ENCODE measurements around the gene DCAF5. TPM values are rescaled to one million over a fixed set of nuclear protein-coding genes. Genes with fewer than 3 reads are reported as not detected.
"Not testable (repeated sequence)": the region's sequence is repeated elsewhere in the genome, so short reads cannot be mapped to it uniquely, and the experiment has no call there.

The DCAF5 gene
- total RNA-seq, 1 experiment from 2014 or later: 23.5 TPM

DNA sequence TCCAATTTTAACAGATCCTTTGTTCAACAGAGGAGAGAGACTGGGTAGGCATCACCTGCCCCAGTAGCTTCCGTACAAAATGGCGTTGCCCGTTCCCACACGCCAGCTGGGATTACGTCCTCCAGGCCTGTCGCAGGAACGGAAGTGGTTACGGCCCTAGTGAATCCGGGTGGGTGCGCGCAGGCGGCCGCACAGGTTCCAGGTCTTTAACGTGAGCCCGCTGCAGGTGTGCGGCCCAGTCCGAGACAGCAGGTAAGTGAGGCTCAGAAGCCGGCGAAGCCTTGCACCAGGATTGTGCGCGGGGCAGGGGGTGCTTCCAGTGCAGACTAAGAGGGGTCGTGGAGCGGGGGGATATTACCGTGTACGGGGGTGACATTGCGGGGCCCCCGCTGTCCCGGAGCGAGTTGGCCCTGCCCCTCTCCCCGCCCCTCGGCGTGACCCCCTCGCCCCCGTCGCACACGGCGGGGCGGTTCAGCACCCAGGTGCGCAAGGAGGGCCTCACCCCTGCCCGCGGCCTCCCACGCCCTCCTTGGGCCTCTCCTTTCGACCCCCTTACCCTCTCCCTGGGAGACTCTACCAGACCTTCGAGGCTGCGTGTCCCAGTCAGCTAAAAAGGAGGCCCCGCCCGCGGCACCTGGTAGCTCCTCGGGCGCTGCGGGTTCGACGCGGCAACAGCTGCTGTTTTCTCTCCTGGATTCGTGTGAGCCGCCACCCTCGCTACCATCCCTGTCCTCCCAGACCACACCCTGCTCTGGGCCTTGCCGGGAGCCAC, 38.6 kb upstream of the DCAF5 start, which contains the start of gene EXD2:
TSS of gene EXD2 (plus strand) at position 159 of the 772 bp plus-strand sequence. CDS start 17,973 bp downstream, outside the sequence.
- peak within 1 kb of the TSS; percentile 92 for H3K4me3 Mint-ChIP-seq (ENCODE audit: low read depth, unreplicated experiment)
- TF ChIP-seq, protein P1, sequence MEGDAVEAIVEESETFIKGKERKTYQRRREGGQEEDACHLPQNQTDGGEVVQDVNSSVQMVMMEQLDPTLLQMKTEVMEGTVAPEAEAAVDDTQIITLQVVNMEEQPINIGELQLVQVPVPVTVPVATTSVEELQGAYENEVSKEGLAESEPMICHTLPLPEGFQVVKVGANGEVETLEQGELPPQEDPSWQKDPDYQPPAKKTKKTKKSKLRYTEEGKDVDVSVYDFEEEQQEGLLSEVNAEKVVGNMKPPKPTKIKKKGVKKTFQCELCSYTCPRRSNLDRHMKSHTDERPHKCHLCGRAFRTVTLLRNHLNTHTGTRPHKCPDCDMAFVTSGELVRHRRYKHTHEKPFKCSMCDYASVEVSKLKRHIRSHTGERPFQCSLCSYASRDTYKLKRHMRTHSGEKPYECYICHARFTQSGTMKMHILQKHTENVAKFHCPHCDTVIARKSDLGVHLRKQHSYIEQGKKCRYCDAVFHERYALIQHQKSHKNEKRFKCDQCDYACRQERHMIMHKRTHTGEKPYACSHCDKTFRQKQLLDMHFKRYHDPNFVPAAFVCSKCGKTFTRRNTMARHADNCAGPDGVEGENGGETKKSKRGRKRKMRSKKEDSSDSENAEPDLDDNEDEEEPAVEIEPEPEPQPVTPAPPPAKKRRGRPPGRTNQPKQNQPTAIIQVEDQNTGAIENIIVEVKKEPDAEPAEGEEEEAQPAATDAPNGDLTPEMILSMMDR (IDR thresholded peaks at IDR 0.05; ENCODE audit: unreplicated experiment): no peak
- H3K27me3 Mint-ChIP-seq (ENCODE audit: unreplicated experiment): peaks cover 13% of the 10 kb centered on the region
- H3K9me3 Mint-ChIP-seq (ENCODE audit: low read depth, unreplicated experiment): no peaks in the 10 kb centered on the region
- BruUV-seq (replicated peaks): no TSS peak
- CTCF ChIA-PET: interaction anchor here (0.6 to 1.6 kb wide), 4 partner anchors 40 to 130 kb away, joined by 3 to 4 read pairs (median 3); no protein-coding TSS in a partner anchor
- peak; percentile 92 for DNase-seq
- intact Hi-C loops (cut with micrococcal nuclease; ENCODE audit: unreplicated experiment): loop anchor here (10.0 kb wide), 1 partner anchor 67 kb away; no protein-coding TSS in a partner anchor
- H3K4me1 Mint-ChIP-seq (ENCODE audit: low read depth, unreplicated experiment): no peaks in the 10 kb centered on the region
- peak within 1 kb of the TSS; percentile 81 for H3K27ac Mint-ChIP-seq (ENCODE audit: unreplicated experiment)
- H3K36me3 Mint-ChIP-seq (ENCODE audit: insufficient read depth, unreplicated experiment): peaks cover 20% of the 10 kb centered on the region

DNA sequence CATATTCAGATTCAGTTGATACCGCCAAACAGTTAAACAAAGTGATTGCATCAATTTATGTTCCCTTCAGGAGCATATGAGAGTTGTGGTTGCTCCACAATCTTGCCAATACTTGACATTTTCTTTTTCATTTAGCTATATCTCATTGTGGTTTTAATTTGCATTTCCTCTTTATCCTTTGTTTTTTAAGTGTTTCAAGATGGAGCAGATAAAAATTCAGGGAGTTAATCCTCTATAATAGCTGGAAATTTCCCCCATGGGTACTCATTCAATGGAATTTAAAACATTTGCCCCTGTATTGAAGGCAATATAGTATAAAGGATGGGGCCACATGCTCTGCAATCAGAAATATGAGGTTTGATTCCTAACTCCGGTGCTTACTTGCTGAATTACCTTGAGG, 37.3 kb upstream of the DCAF5 start:
- Mint-ChIP-seq H3K9me3 (ENCODE audit: low read depth, unreplicated experiment) (no peaks in the 10 kb centered on the region), H3K4me3 (ENCODE audit: low read depth, unreplicated experiment) (no peak overlapping the region), H3K27ac (ENCODE audit: unreplicated experiment) (no peak overlapping the region), H3K27me3 (ENCODE audit: unreplicated experiment) (peaks cover 13% of the 10 kb centered on the region), H3K36me3 (ENCODE audit: insufficient read depth, unreplicated experiment) (peaks cover 20% of the 10 kb centered on the region), H3K4me1 (ENCODE audit: low read depth, unreplicated experiment) (no peaks in the 10 kb centered on the region)
- CTCF ChIA-PET: no interaction called here
- no peak for DNase-seq
- BruUV-seq (replicated peaks): no TSS peak
- intact Hi-C loops (cut with micrococcal nuclease; ENCODE audit: unreplicated experiment): loop anchor here (10.0 kb wide), 1 partner anchor 65 kb away; no protein-coding TSS in a partner anchor
- TF ChIP-seq, protein P1 (IDR thresholded peaks at IDR 0.05; ENCODE audit: unreplicated experiment): no peak

DNA sequence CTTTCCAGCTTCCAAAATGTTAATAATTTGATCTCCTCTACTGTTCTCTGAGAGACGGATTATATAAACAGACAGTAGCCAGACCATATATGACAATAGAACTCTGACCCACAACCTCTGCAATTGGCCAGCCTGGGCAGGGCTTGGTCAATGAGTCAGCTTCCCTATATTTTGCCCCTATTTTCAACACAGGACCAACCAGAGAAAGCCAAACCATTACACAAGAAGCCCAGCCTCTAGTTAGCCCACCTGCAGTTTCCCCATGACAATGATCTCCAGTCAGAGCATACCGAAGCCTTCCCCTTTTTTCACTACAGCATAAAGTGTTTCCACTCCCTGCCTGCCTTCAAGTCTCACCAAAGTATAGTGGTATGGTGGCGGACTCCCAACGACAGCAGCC, 30.8 kb upstream of the DCAF5 start:
- H3K27me3 Mint-ChIP-seq (ENCODE audit: unreplicated experiment): peaks cover 36% of the 10 kb centered on the region
- BruUV-seq (replicated peaks): no TSS peak
- H3K9me3 Mint-ChIP-seq (ENCODE audit: low read depth, unreplicated experiment): no peaks in the 10 kb centered on the region
- TF ChIP-seq, protein P1 (IDR thresholded peaks at IDR 0.05; ENCODE audit: unreplicated experiment): no peak
- H3K36me3 Mint-ChIP-seq (ENCODE audit: insufficient read depth, unreplicated experiment): no peaks in the 10 kb centered on the region
- H3K27ac Mint-ChIP-seq (ENCODE audit: unreplicated experiment): no peak overlapping the region
- H3K4me1 Mint-ChIP-seq (ENCODE audit: low read depth, unreplicated experiment): no peaks in the 10 kb centered on the region
- DNase-seq: no peak
- intact Hi-C loops (cut with micrococcal nuclease; ENCODE audit: unreplicated experiment): no loop called here
- CTCF ChIA-PET: interaction anchor here (0.6 kb wide), 1 partner anchor 138 kb away, joined by 3 read pairs; no protein-coding TSS in a partner anchor
- no peak overlapping the region for H3K4me3 Mint-ChIP-seq (ENCODE audit: low read depth, unreplicated experiment)

DNA sequence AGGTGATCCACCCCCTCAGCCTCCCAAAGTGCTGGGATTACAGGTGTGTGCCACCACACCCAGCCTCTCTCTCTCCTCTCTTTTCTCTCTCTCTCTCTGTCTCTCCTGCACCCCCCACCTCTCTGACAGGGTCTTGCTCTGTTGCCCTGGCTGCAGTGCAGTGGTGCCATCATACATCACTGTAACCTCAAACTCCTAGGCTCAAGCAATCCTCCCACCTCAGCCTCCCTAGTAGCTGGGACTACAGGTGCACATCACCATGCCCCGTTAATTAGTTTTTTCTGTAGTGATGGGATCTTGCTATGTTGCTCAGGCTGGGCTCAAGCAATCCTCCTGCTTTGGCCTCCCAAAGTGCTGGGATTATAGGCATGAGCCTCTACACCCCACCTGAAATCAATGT, 29.7 kb upstream of the DCAF5 start:
- H3K27ac Mint-ChIP-seq (ENCODE audit: unreplicated experiment); BruUV-seq (replicated peaks); intact Hi-C loops (cut with micrococcal nuclease; ENCODE audit: unreplicated experiment): not testable (repeated sequence)

DNA sequence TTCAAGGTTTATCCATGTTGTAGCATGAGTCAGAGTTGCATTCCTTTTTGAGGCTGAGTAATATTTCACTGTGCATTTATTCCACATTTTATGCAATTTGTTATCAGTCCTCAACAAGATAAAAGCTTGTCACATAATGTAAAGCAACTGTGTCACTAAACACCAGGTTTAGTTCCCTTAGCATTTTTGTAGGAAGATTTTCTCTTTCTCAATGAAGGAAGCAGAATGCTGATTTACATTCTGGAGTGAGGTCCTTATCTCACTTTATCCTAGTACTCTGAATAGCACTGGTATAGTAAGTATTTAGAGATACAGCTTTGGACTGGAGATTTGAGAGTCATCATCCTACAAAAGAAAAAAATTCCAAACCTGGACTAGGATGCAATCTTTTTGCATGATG, 28.6 kb upstream of the DCAF5 start:
- H3K4me1 Mint-ChIP-seq (ENCODE audit: low read depth, unreplicated experiment): no peaks in the 10 kb centered on the region
- TF ChIP-seq, protein P1 (IDR thresholded peaks at IDR 0.05; ENCODE audit: unreplicated experiment): no peak
- H3K27me3 Mint-ChIP-seq (ENCODE audit: unreplicated experiment): peaks cover 39% of the 10 kb centered on the region
- H3K36me3 Mint-ChIP-seq (ENCODE audit: insufficient read depth, unreplicated experiment): no peaks in the 10 kb centered on the region
- no TSS peak for BruUV-seq (replicated peaks)
- CTCF ChIA-PET: no interaction called here
- no peak for DNase-seq
- no peak overlapping the region for H3K4me3 Mint-ChIP-seq (ENCODE audit: low read depth, unreplicated experiment)
- intact Hi-C loops (cut with micrococcal nuclease; ENCODE audit: unreplicated experiment): no loop called here
- H3K9me3 Mint-ChIP-seq (ENCODE audit: low read depth, unreplicated experiment): no peaks in the 10 kb centered on the region
- H3K27ac Mint-ChIP-seq (ENCODE audit: unreplicated experiment): no peak overlapping the region

More for the DNA sequence above, 29.7 kb upstream of the DCAF5 start:
- H3K36me3 Mint-ChIP-seq (ENCODE audit: insufficient read depth, unreplicated experiment); CTCF ChIA-PET; H3K9me3 Mint-ChIP-seq (ENCODE audit: low read depth, unreplicated experiment); H3K4me3 Mint-ChIP-seq (ENCODE audit: low read depth, unreplicated experiment); DNase-seq; H3K4me1 Mint-ChIP-seq (ENCODE audit: low read depth, unreplicated experiment): not testable (repeated sequence)
- H3K27me3 Mint-ChIP-seq (ENCODE audit: unreplicated experiment): peaks cover 28% of the 10 kb centered on the region

Data from Calu3 (cell line).